D341Med (cell line): ENCODE measurements around the gene BRIP1.

Experiments
- DNase-seq: peaks from one replicate; pipeline ENCODE4 v3.0.0; 2012; ENCODE audit warnings: low spot score

Gene BRIP1

GRCh38 chr17:61631800-61632199, 231.5 kb downstream of the BRIP1 start:
- no peak for DNase-seq
